Esophagus muscularis mucosa (tissue), 4 donors: ENCODE results near the gene SND1. TPM values are rescaled to one million over a fixed set of nuclear protein-coding genes. Genes with fewer than 3 reads are reported as not detected.
A peak's percentile ranks its signal among the peaks of the same experiment; 100 is the strongest.

Experiments used
- DNase-seq: peaks from one replicate; pipeline ENCODE4 v3.0.0-alpha.2; 2017; ENCODE audit errors: extremely low spot score
- H3K27ac ChIP-seq, 4 donors: fragments of 200-600 bp; sonication (generic); replicated peaks in 1 of 4; 1 replicate in 3 of 4; 2 replicates in 1 of 4; pipeline ENCODE4 v1.5.1; 2016 to 2019; ENCODE audit warnings: mild to moderate bottlenecking in 1 of 4
- H3K27me3 ChIP-seq, 4 donors: fragments of 200-600 bp; sonication (generic); one replicate each; pipeline versions ENCODE4 v1.5.1 to v1.6.0; 2016 to 2019
- H3K36me3 ChIP-seq, 4 donors: fragments of 200-600 bp; sonication (generic); one replicate each; pipeline ENCODE4 v1.5.1; 2016 to 2019
- H3K4me1 ChIP-seq, 4 donors: fragments of 200-600 bp; sonication (generic); one replicate each; pipeline ENCODE4 v1.5.1; 2016 to 2019
- H3K4me3 ChIP-seq, 4 donors: fragments of 200-600 bp; sonication (generic); 1 replicate in 2 of 4; 2 replicates in 2 of 4; pipeline ENCODE4 v1.5.1; 2016 to 2019; ENCODE audit warnings: mild to moderate bottlenecking in 4 of 4, moderate library complexity in 1 of 4
- H3K9me3 ChIP-seq, 4 donors: fragments of 200-600 bp; sonication (generic); 1 replicate in 3 of 4; 2 replicates in 1 of 4; pipeline ENCODE4 v1.5.1; 2016 to 2019
- EP300 ChIP-seq: sonication (generic); formaldehyde crosslinking; IDR thresholded peaks from one replicate; pipeline ENCODE4 v1.6.1; 2017; ENCODE audit warnings: antibody characterized with exemption
- POLR2A ChIP-seq: fragments of 450-650 bp; IDR thresholded peaks from one replicate; pipeline ENCODE4 v1.6.1; 2017; ENCODE audit warnings: antibody characterized with exemption, moderate library complexity, mild to moderate bottlenecking, low read depth
- POLR2AphosphoS5 ChIP-seq, 2 donors: sonication (generic); formaldehyde crosslinking; IDR thresholded peaks; one replicate each; pipeline ENCODE4 v1.6.1; 2017; ENCODE audit warnings: antibody characterized with exemption in 2 of 2
- WGBS: methylation state at CpG from one replicate; pipeline ENCODE4 v1.1.5; 2018; 5-methylcytosine and 5-hydroxymethylcytosine counted together
- intact Hi-C: fragments of 100-400 bp; cut with DNase I; formaldehyde crosslinking; loops from one replicate; pipeline ENCODE4 v1.15.1; 2023
- total RNA-seq, 4 donors: library from RNA; depleted of rRNA; stranded (reverse); fragments of >200 nt; gene quantifications; one replicate each; pipeline versions ENCODE4 v1.1.0 to v1.2.1, GENCODE V29; 2016
- TF ChIP-seq, protein P1 (sequence below), 3 experiments: fragments of 200-600 bp in 2 of 3; fragments of 450-650 bp in 1 of 3; sonication (generic) in 2 of 3; IDR thresholded peaks; one replicate each; pipeline ENCODE4 v1.5.1; 2017 to 2019; ENCODE audit warnings: antibody characterized with exemption in 3 of 3, mild to moderate bottlenecking in 2 of 3, moderate library complexity in 1 of 3

Gene SND1
- total RNA-seq, 4 donors from 2014 or later = 71.4 to 91.2 (median 81.3) TPM

GRCh38 chr7:128120116-128120515 lies 468.1 kb downstream of the SND1 start:
- intact Hi-C loops = no loop called here
- DNase-seq = peak; percentile 84
- Histone ChIP-seq H3K4me1 (no peaks in the 10 kb centered on the region), H3K27ac (no peak overlapping the region), H3K27me3 (peaks cover 0 to 39% (median 0%) of the 10 kb centered on the region in 4 donors), H3K9me3 (no peaks in the 10 kb centered on the region), H3K36me3 (no peaks in the 10 kb centered on the region), H3K4me3 (no peak overlapping the region)
- TF ChIP-seq, protein P1, sequence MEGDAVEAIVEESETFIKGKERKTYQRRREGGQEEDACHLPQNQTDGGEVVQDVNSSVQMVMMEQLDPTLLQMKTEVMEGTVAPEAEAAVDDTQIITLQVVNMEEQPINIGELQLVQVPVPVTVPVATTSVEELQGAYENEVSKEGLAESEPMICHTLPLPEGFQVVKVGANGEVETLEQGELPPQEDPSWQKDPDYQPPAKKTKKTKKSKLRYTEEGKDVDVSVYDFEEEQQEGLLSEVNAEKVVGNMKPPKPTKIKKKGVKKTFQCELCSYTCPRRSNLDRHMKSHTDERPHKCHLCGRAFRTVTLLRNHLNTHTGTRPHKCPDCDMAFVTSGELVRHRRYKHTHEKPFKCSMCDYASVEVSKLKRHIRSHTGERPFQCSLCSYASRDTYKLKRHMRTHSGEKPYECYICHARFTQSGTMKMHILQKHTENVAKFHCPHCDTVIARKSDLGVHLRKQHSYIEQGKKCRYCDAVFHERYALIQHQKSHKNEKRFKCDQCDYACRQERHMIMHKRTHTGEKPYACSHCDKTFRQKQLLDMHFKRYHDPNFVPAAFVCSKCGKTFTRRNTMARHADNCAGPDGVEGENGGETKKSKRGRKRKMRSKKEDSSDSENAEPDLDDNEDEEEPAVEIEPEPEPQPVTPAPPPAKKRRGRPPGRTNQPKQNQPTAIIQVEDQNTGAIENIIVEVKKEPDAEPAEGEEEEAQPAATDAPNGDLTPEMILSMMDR (IDR thresholded peaks at IDR 0.05) = no peak
- TF ChIP-seq POLR2AphosphoS5 (IDR thresholded peaks at IDR 0.05) (no peak), EP300 (no peak), POLR2A (no peak)
- 98% methylated on average over 7 of the region's 7 CpGs for WGBS

- DNase-seq = peak; percentile 90
- H3K36me3 ChIP-seq = no peaks in the 10 kb centered on the region
- peaks cover 0 to 30% (median 0%) of the 10 kb centered on the region in 4 donors for H3K27me3 ChIP-seq
- no peak overlapping the region for H3K27ac ChIP-seq
- TF ChIP-seq POLR2A (no peak), POLR2AphosphoS5 (IDR thresholded peaks at IDR 0.05) (no peak), EP300 (no peak)
- TF ChIP-seq, protein P1 (IDR thresholded peaks at IDR 0.05) = no peak
- 73% methylated on average over 6 of the region's 7 CpGs for WGBS
- H3K4me3 ChIP-seq = no peak overlapping the region
- no peaks in the 10 kb centered on the region for H3K9me3 ChIP-seq
- intact Hi-C loops = no loop called here
- H3K4me1 ChIP-seq = no peaks in the 10 kb centered on the region
Measured at GRCh38 chr7:128120976-128121490, 469.0 kb downstream of the SND1 start.

DNA sequence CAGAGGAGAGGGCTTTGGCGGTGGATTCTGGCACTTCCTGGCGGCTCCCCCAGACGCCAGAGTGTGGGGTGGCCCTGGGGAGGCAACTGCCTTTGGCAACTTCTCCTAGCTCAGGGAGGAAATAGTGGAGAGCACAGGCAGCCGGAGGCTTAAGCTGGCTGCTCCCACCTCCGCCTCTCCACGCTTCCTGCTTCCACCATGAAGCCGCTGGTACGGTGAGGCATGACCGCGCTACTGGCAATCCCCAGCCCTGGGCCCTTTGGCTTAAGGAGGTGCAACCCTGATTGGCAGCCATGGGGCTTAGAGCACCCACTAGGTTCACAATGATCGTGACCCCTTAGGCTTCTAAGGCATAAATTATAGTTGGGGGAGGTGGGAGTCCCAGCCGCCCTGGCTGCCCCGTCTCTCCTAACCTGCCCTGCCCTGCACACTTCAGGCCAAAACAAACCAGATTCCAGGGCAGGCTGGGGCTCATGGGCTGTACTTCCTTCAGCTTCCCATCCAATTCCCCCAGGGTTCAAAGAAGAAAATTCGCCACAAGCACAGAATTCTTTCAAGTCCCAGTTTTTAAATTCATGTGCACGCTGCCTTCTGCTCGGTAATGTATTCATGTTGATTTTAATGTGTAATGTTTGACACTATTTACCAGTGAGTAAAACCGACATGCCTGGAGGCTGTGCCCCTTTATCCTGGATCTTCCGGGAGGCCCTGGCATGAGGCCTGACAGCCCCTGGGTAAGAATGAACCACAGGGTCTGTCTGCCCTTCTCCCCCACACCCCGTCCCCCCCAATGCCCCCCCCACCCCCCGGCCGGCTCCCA lies 469.9 kb downstream of the SND1 start:
- Histone ChIP-seq H3K36me3 (no peaks in the 10 kb centered on the region), H3K4me1 (no peaks in the 10 kb centered on the region), H3K9me3 (no peaks in the 10 kb centered on the region), H3K27ac (no peak overlapping the region), H3K27me3 (peaks cover 0 to 25% (median 0%) of the 10 kb centered on the region in 4 donors), H3K4me3 (peak overlapping the region in 2 of 4 donors; percentile 31 to 34)
- no peak for TF ChIP-seq POLR2A
- DNase-seq = peak; percentile 81
- 68% methylated on average over 17 of the region's 21 CpGs for WGBS
- intact Hi-C loops = no loop called here

DNA sequence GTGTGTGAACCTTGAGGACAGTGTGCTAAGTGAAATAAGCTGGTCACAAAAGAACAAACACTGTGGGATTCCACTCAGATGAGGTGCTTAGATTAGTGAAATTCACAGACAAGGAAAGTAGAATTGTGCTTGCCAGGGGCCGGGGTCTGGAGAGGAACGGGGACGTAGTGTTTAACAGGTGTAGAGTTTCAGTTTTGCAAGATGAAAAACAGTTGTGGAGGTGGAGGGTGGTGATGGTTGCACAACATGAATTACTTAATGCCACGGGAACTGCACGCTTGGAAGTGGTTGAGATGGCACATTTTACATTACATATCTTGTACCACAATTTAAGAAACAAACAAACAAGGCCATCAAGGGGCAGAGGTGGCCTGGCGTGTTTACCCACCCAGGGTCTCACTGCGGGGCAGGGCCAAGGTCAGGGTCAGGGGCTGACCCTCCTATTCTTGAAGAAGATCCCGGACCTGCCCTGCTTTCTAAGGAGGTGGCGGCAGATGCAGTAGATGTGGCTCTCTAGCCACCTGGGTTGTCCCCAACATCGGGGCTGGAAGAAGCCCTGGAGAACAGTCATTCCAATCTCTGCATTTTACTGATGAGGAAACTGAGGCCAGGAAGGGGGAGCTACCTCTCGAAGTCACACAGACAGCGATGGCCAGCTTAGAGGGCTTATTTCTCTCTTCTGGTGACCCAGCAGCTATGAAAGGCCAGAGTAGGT lies 470.7 kb downstream of the SND1 start:
- Histone ChIP-seq H3K36me3 (no peaks in the 10 kb centered on the region), H3K27ac (no peak overlapping the region), H3K4me1 (no peaks in the 10 kb centered on the region), H3K27me3 (peaks cover 0 to 30% (median 0%) of the 10 kb centered on the region in 4 donors), H3K4me3 (no peak overlapping the region), H3K9me3 (no peaks in the 10 kb centered on the region)
- peak; percentile 83 for DNase-seq
- TF ChIP-seq POLR2AphosphoS5 (IDR thresholded peaks at IDR 0.05) (no peak), EP300 (no peak), POLR2A (no peak)
- TF ChIP-seq, protein P1 (IDR thresholded peaks at IDR 0.05) = no peak
- WGBS = 58% methylated on average over 12 of the region's 12 CpGs
- intact Hi-C loops = no loop called here
